GM21360 (cell line): ENCODE measurements around the gene HCCS.

Source experiments
- ATAC-seq: cut with Tn5 transposase; IDR thresholded peaks from one replicate; pipeline ENCODE4 v1.9.1; 2021; ENCODE audit warnings: mild to moderate bottlenecking, moderate library complexity; ENCODE audit not compliant: unreplicated experiment

The HCCS gene

DNA sequence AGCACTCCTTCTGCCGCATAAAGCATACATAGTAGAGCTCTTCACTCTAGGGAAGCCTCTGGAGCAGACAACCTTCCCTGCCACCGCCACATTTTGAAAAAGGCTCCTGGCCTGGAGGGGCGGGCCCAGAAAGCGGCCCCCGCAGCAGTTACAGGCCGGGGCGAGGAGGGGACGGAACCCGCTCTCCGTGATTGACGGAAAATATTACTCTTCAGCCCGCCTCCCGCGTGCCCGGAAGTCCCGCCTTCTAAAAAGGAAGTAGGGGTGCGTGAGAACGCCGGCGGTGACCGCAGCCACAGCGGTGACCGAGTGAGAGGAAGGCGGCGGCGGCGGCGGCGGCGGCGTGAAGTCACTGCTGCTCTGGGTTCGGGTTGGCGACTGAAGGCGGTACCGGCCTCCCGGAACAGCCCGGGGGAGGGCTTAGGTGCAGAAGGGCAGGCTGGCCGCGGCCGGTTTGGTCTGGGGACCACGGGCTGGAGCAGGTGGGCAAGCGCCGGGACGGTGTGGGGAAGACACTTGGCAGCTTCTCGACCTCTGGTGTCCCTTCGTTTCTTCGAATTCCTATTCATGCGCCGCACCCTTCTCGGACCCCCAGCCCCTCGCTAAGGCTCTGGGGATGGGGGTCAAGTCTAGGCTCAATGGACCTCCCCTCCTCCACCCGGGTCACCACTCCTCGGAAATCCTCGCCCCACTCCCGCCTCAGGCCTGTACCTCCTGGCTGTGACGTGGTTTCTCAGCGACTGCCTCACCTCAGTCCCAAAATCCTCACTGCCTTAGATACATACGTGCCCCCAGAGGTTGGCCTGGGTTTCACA lies at the start of gene HCCS:
Gene HCCS, plus strand, starts transcription at position 296 of the 815 bp plus-strand sequence. CDS start 729 bp downstream, outside the sequence.
- peak; percentile 89 for ATAC-seq

DNA sequence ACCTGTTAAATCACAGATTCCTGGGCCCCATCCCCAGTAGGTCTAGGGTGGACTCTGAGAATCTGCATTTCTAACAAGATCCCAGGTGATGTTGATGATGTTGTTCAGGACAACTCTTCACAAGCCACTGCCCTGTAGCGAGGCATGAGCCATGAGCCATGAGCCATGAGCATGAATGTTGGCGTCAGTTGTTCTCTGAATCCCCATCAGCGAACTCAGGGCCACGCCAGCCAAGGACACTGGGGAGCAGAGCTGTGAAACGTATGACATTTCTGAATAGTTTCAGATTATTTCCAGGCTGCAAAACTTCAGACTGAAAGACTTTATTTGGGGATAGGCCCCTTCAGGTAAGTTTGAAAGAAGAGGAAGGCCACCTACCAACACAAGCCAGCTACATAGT lies 46.9 kb upstream of the HCCS start:
- ATAC-seq = no peak

DNA sequence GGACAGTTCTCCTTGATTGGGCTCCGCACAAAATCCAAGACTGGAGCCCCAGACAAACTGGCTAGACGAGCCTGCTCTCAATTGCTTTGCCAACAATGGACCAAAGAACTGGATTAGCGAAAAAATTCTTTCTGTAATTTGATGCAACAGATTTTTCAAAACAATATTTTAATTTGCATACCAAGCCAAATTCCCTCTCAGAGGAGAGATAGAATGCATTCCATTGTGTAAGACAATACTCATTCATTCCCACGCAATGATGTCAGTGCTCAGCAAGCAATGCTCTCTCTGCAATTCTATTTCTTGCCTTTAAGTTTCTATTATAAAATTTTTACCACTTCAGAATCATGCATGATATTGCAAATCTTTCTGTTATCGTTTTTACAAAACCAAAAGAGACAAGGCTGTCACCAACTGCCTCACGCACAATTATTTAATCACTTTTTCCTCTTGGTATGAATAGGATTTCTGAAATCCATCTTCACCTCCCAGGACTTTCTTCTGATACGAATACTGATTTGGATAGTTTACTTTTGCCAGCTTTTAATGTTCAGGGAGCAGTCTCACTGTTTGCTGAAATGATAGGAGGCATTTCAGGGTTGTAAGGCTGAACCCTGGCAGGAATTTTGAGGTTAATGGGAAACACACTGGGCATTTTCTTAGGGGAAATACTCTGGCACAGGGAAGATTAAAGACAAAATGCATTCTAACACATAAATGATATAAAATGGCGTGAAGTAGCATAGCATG lies 46.1 kb upstream of the HCCS start:
- ATAC-seq = no peak

DNA sequence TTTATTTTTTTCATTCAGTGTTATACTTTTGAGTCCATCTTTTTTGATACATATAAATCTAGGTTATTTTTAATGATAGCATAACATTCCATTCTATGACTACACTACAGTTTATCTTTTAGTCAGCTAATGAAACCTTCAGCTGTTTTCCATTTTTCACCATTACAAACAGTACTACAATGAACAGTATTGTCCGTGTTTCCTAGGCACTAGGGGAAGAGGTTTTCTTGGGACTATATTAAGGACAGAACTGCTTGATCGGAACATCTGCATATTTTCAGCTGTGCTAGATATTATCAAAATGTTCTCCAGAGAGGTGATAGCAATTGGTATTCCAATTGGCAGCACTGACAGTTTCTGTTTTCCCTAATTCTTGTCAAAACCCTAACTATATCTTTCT lies 44.3 kb upstream of the HCCS start:
- no peak for ATAC-seq

DNA sequence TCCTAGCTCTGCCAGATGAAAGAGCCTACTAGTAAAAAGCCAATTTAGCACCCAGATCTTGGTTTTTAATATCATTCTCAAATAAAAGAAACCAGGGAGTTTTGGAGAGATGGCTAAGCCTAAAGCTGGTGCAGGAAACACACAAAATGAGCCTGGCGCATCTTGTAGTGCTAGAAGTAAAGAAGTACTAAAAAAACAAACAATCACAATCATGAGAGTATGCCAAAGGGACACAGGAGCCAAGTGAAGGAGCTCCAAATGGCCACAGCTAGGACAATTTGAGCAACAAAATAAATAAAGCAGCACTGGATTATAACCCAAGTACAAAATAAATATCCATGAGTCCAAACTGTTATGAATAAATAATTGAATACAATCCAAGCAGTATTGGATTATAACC lies 37.8 kb upstream of the HCCS start:
- ATAC-seq = no peak

DNA sequence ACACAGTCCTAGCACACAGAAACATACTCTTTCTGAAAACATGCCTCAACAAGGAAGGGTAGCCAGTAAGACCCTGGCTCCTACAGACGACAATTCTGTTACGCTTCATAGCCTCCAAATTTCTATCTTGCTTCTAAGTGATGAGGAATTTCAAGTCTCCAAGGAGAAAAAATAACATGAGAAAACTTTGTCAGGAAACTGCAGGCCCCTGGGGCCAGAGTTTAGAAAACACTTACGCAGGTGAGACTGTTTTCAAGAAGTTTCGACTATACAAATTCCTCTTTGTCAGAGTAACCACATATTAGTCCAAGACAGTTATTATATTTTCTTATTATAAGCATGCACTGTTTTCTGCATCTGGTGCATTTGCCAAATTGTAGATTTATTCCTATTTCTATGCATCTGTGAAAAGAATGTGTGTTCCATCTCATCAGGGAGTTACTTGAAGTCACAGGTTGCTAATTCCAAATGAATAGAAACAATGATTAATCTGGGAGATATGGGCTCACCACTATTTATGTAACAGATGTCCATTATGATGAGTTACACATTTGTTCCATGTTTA lies 30.3 kb upstream of the HCCS start:
- ATAC-seq = no peak

DNA sequence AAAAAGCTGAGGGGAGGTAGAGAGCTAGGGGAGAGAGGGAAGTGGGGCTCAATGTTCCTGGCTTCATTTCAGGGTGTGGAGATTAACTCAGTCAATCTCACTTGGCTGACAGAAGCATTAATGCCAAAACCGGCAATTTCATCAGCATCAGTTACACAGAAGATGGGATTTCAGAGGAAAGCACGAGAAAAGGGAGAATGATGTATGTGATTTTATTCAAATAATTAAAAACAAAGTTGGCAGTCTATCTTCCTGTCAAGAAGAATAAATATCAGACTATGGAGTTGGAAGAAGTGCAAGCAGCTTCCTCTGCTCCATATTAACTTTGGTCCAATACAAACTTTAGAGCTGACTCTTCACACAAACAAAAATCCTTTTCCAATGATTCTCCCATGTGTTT lies 29.6 kb upstream of the HCCS start:
- no peak for ATAC-seq

DNA sequence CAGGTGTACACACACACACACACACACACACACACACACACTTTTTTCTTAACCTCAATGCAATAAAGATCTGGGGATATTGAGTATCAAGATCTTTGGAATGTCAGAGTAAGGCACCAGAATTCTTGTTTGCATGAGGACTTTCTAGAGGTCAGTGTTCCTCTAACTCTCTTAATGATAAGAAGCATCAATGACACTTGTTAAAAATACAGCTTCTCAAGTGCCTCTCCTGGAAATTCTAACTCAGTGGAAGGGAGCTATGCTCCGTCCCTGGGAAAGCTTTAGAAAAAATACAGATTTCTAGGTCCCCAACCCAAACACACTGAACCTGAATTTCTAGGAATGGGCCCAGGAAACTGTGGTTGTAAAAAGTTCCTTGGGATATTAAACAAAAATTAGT lies 25.8 kb upstream of the HCCS start:
- no peak for ATAC-seq

DNA sequence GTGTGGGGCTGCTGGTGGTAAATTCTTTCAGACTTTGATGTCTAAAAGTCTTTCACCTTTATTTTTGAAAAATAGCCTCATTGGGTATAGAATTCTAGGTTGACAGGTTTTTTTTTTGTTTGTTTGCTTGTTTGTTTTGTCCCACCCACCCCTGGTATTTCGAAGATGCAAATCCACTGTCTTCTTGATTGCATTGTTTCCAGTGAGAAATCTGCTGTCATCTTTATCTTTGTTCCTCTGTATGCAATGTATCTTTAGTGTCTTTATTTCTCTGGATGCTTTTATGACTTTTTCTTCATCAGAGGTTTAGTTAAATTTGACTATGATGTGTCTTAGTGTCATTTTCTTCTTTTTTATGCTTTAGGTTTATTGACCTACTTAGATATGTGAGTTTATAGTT lies 21.3 kb upstream of the HCCS start:
- ATAC-seq = no peak

DNA sequence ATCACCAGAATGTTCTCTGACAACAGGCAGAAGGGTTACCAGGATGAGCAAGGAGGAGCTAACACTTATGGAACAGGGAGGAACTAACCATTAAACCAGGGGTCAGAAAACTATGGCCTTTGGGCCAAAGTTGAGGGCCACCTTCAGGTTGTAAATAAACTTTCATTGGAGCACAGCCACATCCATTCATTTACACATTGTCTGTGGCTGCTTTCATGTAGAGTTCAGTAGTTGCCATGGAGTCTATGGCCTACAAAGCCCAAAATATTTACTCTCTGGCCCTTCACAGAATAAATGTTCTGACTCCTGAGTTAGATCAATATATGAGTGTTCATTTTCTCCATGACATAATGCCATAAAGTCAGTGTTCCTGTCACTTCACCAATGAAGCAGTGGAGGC lies 13.2 kb upstream of the HCCS start:
- ATAC-seq = no peak

DNA sequence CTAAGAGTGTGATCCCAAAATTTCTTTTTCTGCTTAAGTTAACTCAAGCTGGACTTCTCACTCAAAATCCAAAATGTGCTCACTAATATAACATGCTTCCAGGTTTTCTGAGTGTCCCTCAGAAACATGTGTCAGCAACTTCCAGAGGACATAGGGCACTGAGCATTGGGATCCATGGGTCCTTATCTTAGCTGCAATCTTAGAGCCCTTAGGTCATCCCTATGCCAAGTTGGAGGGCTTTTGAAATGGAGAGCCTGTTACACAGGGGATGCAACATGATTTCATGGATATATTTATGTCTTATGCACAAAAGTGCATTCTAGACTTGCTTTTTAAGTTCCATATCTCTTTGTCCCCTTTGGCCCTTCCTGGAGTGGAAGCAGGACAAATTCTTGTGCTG lies 11.7 kb upstream of the HCCS start:
- no peak for ATAC-seq

DNA sequence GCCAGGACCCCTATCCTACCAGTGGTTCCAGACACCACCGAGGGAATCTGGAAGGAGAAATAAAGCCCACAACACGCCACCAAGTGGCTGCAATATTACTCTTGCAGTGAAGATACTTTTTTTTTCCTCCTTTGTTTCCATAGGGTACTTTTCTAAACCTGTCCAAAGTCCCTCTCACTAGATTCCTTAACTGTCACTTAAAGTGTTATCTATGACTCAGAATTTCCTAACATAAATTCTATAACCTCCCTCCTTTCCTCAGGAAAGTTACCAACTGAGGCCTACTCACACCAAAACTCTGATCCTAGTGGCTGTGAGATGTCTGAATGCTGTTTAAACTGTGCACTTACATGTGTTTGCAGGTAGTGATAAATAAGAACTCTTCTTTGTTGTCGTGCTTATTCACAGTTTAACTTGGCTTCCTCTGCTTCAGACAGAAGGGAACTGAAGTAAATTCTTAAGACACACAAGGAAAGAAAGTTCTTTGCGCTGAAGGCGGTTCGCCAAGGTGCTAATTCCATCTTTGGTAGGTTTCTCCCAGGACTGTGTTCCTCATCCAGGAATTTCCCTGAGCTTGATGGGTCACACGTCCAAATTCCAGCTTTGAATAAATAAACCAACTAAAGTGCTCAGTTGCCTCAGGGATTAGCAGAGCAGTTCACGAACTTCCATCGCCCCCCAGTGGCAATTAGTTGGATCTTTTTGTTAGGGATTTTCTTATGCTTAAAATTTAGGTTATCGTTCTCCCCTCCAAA lies 10.7 kb upstream of the HCCS start:
- ATAC-seq = no peak

DNA sequence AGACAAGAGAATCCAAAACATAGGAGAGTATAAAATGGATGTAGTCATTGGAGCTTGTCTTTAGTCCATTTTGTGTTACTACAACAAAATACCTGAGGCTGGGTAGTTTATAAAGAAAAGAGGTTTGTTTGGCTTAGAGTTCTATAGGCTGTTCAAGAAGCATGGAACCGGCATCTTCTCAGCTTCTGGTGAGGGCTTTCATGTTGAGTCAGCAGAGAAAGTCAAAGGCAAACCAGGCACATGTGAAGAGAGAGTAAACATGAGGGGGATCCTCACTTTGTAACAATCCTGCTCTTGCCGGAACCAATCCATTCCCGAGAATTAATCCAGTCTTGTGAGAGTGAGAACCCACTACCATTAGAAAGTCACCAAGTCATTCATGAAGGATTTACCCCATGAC lies 8.1 kb upstream of the HCCS start:
- ATAC-seq = peak; percentile 69

DNA sequence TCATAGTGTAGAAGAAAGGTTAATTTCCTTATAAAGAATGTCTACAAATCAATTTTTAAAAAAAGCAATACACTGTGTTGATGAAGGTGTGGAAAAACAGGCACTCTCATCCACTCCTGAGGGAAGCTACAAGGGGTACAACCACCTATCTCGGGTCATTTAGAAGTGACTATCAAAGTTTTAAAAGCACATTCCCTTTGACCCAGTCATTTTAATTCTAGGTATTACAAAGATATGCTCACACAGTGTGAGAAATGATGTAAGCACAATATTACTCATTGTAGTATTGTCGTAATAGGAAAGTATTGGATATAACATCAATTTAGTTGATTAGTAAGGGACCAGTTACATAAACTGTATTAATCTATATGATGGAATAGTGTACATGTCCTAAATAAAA lies 7.4 kb upstream of the HCCS start:
- no peak for ATAC-seq

DNA sequence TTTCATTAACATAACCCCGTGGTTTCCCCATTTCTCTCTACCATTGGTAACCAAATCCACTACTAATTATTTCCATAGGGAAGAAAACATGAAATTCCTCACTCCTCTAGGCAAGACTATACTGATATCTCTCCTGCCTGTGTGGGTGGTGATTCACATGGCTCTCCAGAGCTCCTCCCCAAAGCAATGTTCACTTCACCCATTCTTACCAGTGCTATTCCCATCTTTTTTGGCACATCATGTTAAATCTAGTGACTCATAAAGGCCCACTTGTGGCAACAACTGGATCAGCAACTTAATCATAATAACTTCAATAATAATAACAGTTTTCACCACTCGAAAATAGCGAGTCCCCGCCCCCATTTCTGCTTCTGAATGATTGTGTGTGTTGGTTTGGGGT lies 6.1 kb upstream of the HCCS start:
- no peak for ATAC-seq

DNA sequence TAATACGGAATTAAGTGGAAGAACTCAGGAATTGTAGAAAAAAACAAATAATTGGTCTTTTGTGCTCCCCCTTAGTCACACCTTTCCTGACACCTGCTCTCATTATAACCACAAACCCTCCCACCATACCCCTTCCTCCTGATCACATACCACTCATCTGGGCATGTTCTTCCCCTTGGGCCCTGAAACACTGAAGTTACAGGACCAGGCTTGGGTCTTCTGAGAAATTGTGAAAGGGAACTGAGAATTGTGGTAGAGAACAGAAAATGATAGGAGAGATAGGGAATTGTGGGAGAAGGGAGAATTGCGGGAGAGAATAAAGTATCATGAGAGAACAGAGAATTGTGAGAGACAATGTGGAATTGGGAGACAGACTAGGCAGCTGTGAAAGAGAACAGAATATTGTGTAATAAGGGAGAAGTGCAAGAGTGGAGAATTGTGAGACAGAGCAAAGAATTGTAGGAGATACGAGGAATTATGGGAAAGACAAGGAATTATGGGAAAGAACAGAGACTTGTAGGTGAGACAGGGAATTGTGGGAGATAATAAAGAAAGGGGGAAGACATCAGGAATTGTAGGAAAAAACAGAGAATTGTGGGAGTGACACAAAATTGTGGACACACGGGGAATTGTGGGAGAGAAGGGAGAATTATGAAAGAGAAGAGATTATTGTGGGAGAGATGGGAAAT lies 2.7 kb upstream of the HCCS start:
- no peak for ATAC-seq

DNA sequence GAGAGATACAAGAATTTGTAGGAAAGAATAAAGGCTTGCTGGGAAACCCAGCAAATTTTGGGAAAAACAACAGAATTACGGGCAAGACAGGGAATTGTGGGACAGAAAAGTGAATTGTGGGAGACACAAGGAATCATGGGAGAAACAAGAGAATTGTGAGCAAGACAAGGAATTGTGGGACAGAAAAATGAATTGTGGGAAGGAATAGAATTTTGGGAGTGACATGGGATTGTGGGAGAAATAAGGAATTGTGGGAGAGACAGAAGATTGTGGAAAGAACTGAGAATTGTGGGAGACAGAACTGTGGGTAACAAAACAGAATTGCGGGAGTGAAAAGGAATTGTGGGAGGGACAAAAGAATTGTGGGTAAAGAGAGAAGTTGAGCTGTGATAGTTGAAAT lies 1.2 kb upstream of the HCCS start:
- no peak for ATAC-seq

DNA sequence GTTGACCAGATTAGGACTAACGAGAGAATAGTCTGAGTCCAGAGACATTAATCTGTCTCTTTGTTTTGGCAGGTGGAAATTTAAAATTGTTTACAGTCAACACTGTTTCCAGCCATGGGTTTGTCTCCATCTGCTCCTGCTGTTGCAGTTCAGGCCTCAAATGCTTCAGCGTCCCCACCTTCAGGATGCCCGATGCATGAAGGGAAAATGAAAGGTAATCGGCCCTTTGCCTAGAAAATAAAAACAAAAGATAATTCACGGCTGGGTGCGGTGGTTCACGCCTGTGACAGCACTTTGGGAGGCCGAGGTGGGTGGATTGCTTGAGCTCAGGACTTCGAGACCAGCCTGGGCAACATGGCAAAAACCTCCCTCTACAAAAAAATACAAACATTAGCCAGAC lies 815 bp downstream of the HCCS start:
- ATAC-seq = no peak

DNA sequence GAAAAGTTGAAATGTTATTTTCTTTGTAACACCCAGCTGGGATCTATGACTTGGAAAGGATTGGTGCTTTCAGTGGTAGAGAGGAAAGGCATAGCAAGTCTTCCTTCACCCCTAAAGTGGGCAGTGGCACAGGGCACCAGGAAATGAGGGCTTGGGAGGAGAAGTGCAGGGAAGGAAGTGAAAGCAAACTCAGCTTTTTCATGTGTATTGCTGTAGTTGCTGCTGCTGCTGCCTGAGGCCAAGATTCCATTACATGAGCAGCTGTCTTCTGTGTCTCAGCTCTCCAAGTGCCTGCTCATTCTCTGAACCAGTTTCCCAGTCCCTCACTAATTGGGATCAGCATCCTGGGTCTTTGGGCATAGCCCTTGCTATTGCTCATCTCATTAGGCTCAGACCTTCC lies 2.6 kb downstream of the HCCS start:
- no peak for ATAC-seq

DNA sequence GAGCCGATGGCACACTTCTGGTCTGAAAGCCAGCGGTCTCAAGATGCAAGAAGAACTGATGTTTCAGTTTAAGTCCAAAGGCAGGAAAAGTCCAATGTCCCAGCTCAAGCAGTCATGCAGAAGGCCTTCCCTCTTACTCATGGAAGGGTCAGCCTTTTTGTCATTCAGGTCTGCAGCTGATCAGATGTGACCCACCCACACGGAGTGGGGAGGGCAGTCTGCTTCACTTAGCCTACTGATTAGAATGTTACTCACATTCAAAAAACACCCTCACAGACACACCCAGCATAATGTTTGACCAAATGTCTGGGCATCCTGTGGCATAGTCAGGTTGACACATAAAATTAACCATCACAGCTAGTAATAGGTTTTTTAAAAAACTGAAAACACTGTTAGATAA lies 6.6 kb downstream of the HCCS start:
- ATAC-seq = no peak
